Measurements from ENCODE around the gene FAM9C.
"Not testable (repeated sequence)": the region's sequence is repeated elsewhere in the genome, so short reads cannot be mapped to it uniquely, and the experiment has no call there.

Gene FAM9C

GRCh38 chrX:13044441-13044840 is at the start of gene FAM9C:
Gene FAM9C (minus strand): TSS chrX:13044620. CDS start chrX:13043789, 831 bp downstream.
- ATAC-seq (peak; percentile 43), DNase-seq (no peak)
- peaks cover 37% of the 10 kb centered on the region for H3K4me1 Mint-ChIP-seq
- no peaks in the 10 kb centered on the region for H3K27me3 Mint-ChIP-seq
- H3K9me3 Mint-ChIP-seq: no peaks in the 10 kb centered on the region
- H3K4me3 Mint-ChIP-seq: no peak within 1 kb of the TSS
- H3K27ac Mint-ChIP-seq: peak within 1 kb of the TSS in 1 of 2 donors; percentile 27

GRCh38 chrX:13093529-13094140 is 49.2 kb upstream of the FAM9C start:
- peak overlapping the region; percentile 85 to 88 for H3K27ac Mint-ChIP-seq
- peak overlapping the region; percentile 65 to 79 for H3K4me3 Mint-ChIP-seq
- H3K9me3 Mint-ChIP-seq: no peaks in the 10 kb centered on the region
- DNase-seq (no peak), ATAC-seq (peak; percentile 21)
- no peaks in the 10 kb centered on the region for H3K27me3 Mint-ChIP-seq
- peaks cover 76% of the 10 kb centered on the region for H3K4me1 Mint-ChIP-seq

- Mint-ChIP-seq H3K27ac (peak overlapping the region; percentile 80 to 95), H3K27me3 (no peaks in the 10 kb centered on the region), H3K4me3 (peak overlapping the region; percentile 65 to 79), H3K4me1 (peaks cover 84% of the 10 kb centered on the region), H3K9me3 (no peaks in the 10 kb centered on the region)
- DNase-seq (peak; percentile 69 to 90), ATAC-seq (peak; percentile 81)
These were observed 48.1 kb upstream of the FAM9C start for GRCh38 chrX:13092455-13092941.

- Mint-ChIP-seq H3K9me3 (no peaks in the 10 kb centered on the region), H3K4me3 (peak overlapping the region; percentile 39 to 51), H3K4me1 (peaks cover 86% of the 10 kb centered on the region), H3K27ac (peak overlapping the region; percentile 94 to 95), H3K27me3 (no peaks in the 10 kb centered on the region)
- DNase-seq: peak in 1 of 2 donors; percentile 54
- ATAC-seq: peak; percentile 15
These were observed 46.8 kb upstream of the FAM9C start for GRCh38 chrX:13091111-13091765.

GRCh38 chrX:13090339-13091110 is 46.1 kb upstream of the FAM9C start:
- ATAC-seq: peak; percentile 7
- Mint-ChIP-seq H3K4me1 (peaks cover 81% of the 10 kb centered on the region), H3K27ac (peak overlapping the region; percentile 94 to 95), H3K4me3 (peak overlapping the region; percentile 39 to 51), H3K9me3 (no peaks in the 10 kb centered on the region), H3K27me3 (no peaks in the 10 kb centered on the region)
- DNase-seq: peak in 1 of 2 donors; percentile 44

GRCh38 chrX:13090027-13090338 is 45.6 kb upstream of the FAM9C start:
- ATAC-seq: no peak
- Mint-ChIP-seq H3K4me3 (peak overlapping the region; percentile 39 to 51), H3K9me3 (no peaks in the 10 kb centered on the region), H3K27ac (peak overlapping the region; percentile 94 to 95), H3K27me3 (no peaks in the 10 kb centered on the region), H3K4me1 (peaks cover 81% of the 10 kb centered on the region)
- no peak for DNase-seq

- no peaks in the 10 kb centered on the region for H3K9me3 Mint-ChIP-seq
- H3K27ac Mint-ChIP-seq: peak overlapping the region; percentile 98 to 99
- peak overlapping the region; percentile 78 to 79 for H3K4me3 Mint-ChIP-seq
- no peaks in the 10 kb centered on the region for H3K27me3 Mint-ChIP-seq
- peaks cover 77% of the 10 kb centered on the region for H3K4me1 Mint-ChIP-seq
- peak in 1 of 2 donors; percentile 54 for DNase-seq
- ATAC-seq: peak; percentile 6
These were observed 43.7 kb upstream of the FAM9C start for GRCh38 chrX:13088156-13088487.

- ATAC-seq (peak; percentile 80), DNase-seq (peak; percentile 50 to 79)
- Mint-ChIP-seq H3K4me3 (peak overlapping the region; percentile 78 to 79), H3K27me3 (no peaks in the 10 kb centered on the region), H3K27ac (peak overlapping the region; percentile 98 to 99), H3K9me3 (no peaks in the 10 kb centered on the region), H3K4me1 (peaks cover 77% of the 10 kb centered on the region)
These were observed 43.1 kb upstream of the FAM9C start for GRCh38 chrX:13087322-13088155.

- H3K9me3 Mint-ChIP-seq, ATAC-seq: not testable (repeated sequence)
- H3K4me1 Mint-ChIP-seq: peaks cover 77% of the 10 kb centered on the region
These were observed 42.4 kb upstream of the FAM9C start for GRCh38 chrX:13086793-13087321.

GRCh38 chrX:13086076-13086475 is 41.7 kb upstream of the FAM9C start:
- peaks cover 78% of the 10 kb centered on the region for H3K4me1 Mint-ChIP-seq
- H3K9me3 Mint-ChIP-seq: no peaks in the 10 kb centered on the region
- H3K27ac Mint-ChIP-seq: peak overlapping the region; percentile 81 to 98
- no peaks in the 10 kb centered on the region for H3K27me3 Mint-ChIP-seq
- peak overlapping the region; percentile 78 to 79 for H3K4me3 Mint-ChIP-seq
- DNase-seq: no peak
- ATAC-seq: no peak

More at GRCh38 chrX:13086793-13087321, 42.4 kb upstream of the FAM9C start:
- Mint-ChIP-seq H3K27ac (peak overlapping the region; percentile 98 to 99), H3K4me3 (peak overlapping the region; percentile 78 to 79)
- not testable (repeated sequence) for H3K27me3 Mint-ChIP-seq, DNase-seq

GRCh38 chrX:13085526-13085925 is 41.1 kb upstream of the FAM9C start:
- Mint-ChIP-seq H3K27ac (peak overlapping the region; percentile 81 to 98), H3K4me1 (peaks cover 83% of the 10 kb centered on the region), H3K9me3 (no peaks in the 10 kb centered on the region), H3K4me3 (peak overlapping the region; percentile 78 to 79), H3K27me3 (no peaks in the 10 kb centered on the region)
- DNase-seq: peak; percentile 38 to 68
- ATAC-seq: peak; percentile 41

GRCh38 chrX:13084611-13085010 is 40.2 kb upstream of the FAM9C start:
- H3K9me3 Mint-ChIP-seq: no peaks in the 10 kb centered on the region
- ATAC-seq (no peak), DNase-seq (no peak)
- peak overlapping the region in 1 of 2 donors; percentile 98 for H3K27ac Mint-ChIP-seq
- peaks cover 84% of the 10 kb centered on the region for H3K4me1 Mint-ChIP-seq
- H3K27me3 Mint-ChIP-seq: no peaks in the 10 kb centered on the region
- peak overlapping the region in 1 of 2 donors; percentile 26 for H3K4me3 Mint-ChIP-seq

- ATAC-seq, H3K9me3 Mint-ChIP-seq, DNase-seq, H3K4me3 Mint-ChIP-seq, H3K27me3 Mint-ChIP-seq: not testable (repeated sequence)
- peaks cover 81% of the 10 kb centered on the region for H3K4me1 Mint-ChIP-seq
- peak overlapping the region in 1 of 2 donors; percentile 65 for H3K27ac Mint-ChIP-seq
These were observed 39.4 kb upstream of the FAM9C start for GRCh38 chrX:13083755-13084326.

- DNase-seq (peak in 1 of 2 donors; percentile 29), ATAC-seq (peak; percentile 47)
- H3K4me1 Mint-ChIP-seq: peaks cover 84% of the 10 kb centered on the region
- H3K27ac Mint-ChIP-seq: peak overlapping the region; percentile 81 to 86
- H3K9me3 Mint-ChIP-seq: no peaks in the 10 kb centered on the region
- H3K4me3 Mint-ChIP-seq: peak overlapping the region; percentile 74 to 75
- H3K27me3 Mint-ChIP-seq: no peaks in the 10 kb centered on the region
These were observed 38.0 kb upstream of the FAM9C start for GRCh38 chrX:13082206-13083065.

Measured in stimulated activated naive CD8-positive, alpha-beta T cell treated with anti-CD3 and anti-CD28 coated beads, Interleukin-15, amount 100 ng/mL, for 72 hours (primary cell).